Spleen (tissue), 7 donors: ENCODE data around the gene PPP1CB.

Experiments used
- POLR2A ChIP-seq, 3 donors: fragments of 450-650 bp; IDR thresholded peaks; one replicate each; pipeline ENCODE4 v1.5.1; 2017; ENCODE audit warnings: antibody characterized with exemption in 3 of 3, mild to moderate bottlenecking in 1 of 3
- POLR2AphosphoS5 ChIP-seq, 3 donors: sonication (generic); formaldehyde crosslinking; IDR thresholded peaks; one replicate each; pipeline ENCODE4 v1.5.1; 2017; ENCODE audit warnings: antibody characterized with exemption in 3 of 3
- TF ChIP-seq, protein P1 (sequence below), 11 experiments: fragments of 200-600 bp in 7 of 11; fragments of 450-650 bp in 4 of 11; sonication (generic) in 4 of 11; IDR thresholded peaks in 8 of 11; conservative IDR thresholded peaks in 3 of 11; 1 replicate in 7 of 11; 2 replicates in 4 of 11; pipeline versions ENCODE4 v1.4.0 to v1.8.0; 2016 to 2021; ENCODE audit warnings: antibody characterized with exemption in 11 of 11, inconsistent platforms in 4 of 11, mild to moderate bottlenecking in 1 of 11
- donor health status: DM: no; HTN: no; CAD: no; lungs with moderate emphysema.
- donor health status: DM: no; HTN: no; CAD: no.
- donor health status: DM: no; HTN: no; CAD: no.

DNA sequence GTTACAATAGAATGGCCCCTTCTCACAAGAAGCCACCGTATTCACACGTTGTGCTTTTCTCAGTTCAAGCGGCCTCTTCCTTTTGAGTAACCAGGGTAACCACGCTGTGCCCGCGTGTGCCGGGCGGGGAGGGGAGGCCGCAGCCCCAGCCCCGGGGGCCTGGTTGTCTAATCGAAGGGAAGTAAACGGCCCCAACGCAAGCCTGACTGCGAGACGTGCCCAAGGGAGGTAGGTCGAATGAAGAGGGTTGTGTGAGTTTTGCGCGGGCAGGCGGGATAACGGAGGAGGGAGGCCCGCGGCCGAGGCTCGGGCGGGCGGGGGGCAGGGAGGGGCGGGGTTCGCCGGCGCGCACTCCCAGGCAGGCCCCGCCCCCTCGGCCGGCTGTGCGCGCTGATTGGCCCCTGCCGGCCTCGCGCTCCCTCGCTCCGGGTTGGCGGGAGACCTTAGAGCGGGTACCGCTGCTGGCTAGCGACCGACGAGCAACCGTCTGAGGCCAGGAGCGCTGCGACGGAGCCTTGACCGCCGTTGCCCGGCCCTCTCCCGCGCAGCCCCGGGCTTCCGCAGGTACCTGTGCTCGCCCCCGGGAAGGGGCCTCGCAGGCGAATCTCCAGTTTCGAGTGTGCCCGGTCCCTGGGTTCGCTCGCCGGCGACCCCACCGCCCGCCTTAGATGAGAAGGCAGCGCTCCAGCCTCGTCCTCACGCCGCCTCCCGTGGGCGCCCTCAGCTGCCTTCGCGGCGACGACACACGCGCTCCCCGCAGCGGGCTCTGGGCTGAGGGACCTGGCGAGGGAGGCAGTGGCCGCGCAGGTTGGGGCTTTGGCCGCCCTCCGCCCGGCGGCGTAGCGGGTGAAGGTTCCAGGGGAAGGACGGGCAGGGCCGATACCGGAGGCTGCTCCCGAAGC, 59.0 kb downstream of the PPP1CB start, which contains the start of gene SPDYA:
- TF ChIP-seq, protein P1, sequence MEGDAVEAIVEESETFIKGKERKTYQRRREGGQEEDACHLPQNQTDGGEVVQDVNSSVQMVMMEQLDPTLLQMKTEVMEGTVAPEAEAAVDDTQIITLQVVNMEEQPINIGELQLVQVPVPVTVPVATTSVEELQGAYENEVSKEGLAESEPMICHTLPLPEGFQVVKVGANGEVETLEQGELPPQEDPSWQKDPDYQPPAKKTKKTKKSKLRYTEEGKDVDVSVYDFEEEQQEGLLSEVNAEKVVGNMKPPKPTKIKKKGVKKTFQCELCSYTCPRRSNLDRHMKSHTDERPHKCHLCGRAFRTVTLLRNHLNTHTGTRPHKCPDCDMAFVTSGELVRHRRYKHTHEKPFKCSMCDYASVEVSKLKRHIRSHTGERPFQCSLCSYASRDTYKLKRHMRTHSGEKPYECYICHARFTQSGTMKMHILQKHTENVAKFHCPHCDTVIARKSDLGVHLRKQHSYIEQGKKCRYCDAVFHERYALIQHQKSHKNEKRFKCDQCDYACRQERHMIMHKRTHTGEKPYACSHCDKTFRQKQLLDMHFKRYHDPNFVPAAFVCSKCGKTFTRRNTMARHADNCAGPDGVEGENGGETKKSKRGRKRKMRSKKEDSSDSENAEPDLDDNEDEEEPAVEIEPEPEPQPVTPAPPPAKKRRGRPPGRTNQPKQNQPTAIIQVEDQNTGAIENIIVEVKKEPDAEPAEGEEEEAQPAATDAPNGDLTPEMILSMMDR (IDR thresholded peaks at IDR 0.05 in 8 of 11, conservative IDR thresholded peaks at IDR 0.05 in 3 of 11), result no peak
- TF ChIP-seq POLR2A (IDR thresholded peaks at IDR 0.05) (no peak), POLR2AphosphoS5 (IDR thresholded peaks at IDR 0.05) (peak; percentile 26 to 80 (median 69))
